Testis (tissue), 2 donors: ENCODE results near the gene MYH9.

Source experiments
- CTCF ChIP-seq, 3 experiments: fragments of 450-650 bp in 2 of 3; fragments of 200-600 bp in 1 of 3; sonication (generic) in 1 of 3; IDR thresholded peaks; one replicate each; pipeline ENCODE4 v1.5.1; 2016 to 2019; ENCODE audit warnings: antibody characterized with exemption in 3 of 3, mild to moderate bottlenecking in 2 of 3, moderate library complexity in 1 of 3
- POLR2A ChIP-seq: fragments of 450-650 bp; IDR thresholded peaks from one replicate; pipeline ENCODE4 v1.6.1; 2017; ENCODE audit warnings: antibody characterized with exemption, mild to moderate bottlenecking, moderate library complexity

DNA sequence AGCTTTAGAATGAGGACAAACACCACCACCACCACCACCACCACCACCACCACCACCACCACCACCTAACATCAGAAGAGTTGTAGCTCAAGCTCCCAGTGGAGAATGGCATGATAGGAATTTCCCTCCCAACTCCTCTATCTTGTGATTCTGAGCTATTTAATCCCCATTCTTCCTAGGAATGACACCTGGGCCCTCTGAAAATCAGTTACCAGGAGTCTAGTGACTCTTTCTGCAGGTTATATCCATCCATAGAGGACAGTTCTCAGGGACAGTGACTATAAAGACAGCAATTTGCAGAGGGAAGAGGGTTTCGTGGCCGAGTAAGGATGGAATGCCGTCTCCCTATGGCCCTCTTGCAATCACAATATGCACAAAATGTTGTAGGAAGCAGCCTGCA is 27.8 kb downstream of the MYH9 start:
- TF ChIP-seq CTCF (IDR thresholded peaks at IDR 0.05) (no peak), POLR2A (no peak)
